ENCODE data around the gene FBXL14.
"Not testable (repeated sequence)": the region's sequence is repeated elsewhere in the genome, so short reads cannot be mapped to it uniquely, and the experiment has no call there.

The FBXL14 gene

DNA sequence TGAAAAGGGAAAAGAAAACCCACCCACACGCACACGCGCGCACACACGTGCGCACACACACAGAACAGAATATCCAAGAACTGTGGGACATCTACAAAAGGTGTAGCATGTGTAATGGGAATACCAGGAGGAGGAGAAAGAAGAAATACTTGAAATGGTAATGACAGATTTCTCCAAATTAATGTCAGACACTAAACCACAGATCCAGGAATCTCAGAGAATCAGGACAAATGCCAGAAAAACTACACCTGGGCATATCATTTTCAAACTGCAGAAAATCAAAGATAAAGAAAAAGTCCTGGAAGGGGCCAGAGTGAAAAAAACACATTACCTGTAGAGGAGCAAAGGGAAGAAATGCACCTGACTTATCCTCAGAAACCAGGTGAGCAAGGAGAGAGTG is 26.5 kb downstream of the FBXL14 start:
- DNase-seq = no peak

DNA sequence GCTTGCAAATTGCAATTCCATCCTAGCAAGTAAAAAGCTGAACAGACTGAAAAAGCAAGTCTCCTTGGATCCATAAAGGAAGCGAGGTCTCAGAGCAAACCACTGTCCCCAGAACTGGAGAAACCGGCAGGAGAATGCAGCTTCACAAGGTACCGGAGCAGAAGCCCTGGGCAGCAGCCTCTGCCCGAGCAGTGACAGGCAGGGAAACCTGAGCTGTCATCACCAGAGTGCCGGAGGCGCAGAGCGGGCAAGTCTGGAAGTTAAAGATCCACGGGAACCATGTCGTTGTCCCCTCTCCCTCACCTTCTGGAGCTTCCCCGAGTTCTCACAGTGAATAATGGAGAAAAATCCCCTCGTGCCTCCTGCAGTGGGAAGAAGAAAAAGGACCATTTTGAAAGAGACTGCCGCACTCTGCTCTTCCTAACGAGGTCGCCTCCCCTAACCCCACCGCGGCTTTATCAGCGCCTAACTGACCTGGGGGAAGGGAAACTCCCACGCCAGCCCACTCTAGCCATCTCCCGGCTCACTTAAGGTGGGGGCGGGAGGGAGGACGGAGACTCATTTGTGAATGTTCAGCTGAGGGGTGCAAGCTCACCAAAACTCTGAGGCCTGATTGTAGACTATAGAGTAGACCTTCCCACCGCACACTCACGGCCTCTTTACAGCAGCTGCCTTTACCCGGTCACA is 27.8 kb downstream of the FBXL14 start:
- DNase-seq = no peak

DNA sequence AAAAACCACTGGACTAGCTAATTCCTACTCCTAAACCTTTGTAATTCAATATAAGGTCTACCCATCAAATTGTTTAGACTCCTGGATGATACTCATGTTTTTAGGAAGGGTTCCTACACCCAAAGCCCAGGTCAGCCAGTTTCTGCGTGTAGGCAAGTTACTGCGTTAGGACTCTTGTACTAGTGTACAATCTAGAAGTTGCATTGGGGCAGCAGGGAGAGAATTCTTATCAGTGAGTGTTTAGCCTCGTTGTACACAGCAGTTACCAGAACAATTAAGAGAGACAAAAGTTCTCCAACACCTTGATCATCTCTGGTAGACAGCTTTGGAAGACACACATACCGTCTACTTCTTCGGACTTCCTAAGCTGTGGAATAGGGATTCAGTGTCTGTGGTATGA is 29.2 kb downstream of the FBXL14 start:
- no peak for DNase-seq

DNA sequence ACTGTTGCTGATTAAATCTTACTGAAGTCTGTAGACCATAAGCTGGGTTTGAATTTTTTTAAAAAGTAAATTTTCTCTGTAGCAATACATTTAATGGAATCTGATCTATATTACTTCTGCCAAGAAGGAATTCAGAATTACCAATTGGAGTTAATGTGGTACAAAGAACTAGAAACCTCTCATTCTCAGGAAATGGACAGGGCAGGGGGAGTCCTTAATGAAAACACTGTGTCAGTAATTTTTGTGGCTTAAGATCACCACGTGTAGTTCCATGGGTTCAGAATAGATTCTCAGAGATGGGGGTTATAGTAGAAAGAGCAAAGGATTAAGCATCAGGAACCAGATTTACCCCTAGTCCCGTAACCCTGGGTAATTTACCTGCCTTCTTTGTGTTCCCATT is 30.3 kb downstream of the FBXL14 start:
- DNase-seq = no peak

DNA sequence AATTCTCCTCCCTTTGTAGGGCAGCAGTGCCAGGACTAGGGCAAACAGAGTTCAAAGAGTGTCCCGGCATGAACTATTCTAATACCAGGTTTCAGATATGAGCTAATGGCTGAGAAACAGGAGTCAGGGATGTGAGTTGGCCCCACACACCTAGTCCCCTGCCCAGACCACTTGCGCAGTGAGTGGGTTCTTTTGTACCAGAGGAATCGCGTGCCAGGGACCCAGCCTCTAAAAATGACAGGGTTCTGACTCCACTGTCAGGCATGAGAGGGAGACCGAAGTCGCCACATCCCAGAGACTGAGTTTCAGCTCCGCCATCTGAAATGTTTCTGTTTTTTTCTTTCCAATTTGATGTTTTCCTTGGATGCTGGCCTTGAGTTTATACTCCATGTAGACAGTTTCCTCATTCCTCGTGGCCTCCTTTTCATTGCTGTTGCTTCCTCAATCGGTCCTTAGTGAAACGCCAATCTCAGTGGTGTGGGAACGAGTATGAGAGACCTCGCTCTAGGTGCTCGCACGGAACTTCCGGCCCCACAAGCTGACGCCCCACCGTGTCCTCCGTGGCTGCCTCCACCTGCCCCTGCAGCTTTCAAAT is 31.5 kb downstream of the FBXL14 start:
- no peak for DNase-seq

DNA sequence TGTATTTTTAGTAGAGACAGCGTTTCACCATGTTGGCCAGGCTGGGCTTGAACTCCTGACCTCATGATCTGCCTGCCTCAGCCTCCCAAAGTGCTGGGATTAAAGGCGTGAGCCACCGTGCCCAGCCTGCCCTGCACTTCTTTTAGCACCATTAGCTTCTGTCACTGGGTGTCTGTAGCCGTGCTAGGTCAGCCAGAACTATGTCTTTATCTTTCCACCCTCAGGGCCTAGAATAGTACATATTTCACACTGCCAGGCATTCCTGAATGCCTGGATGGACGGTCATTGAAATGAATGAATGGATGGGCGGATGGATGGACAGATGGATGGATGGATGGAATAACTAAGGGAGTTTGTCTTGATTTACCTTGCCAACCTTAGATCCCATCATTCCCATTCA is 33.7 kb downstream of the FBXL14 start:
- no peak for DNase-seq

DNA sequence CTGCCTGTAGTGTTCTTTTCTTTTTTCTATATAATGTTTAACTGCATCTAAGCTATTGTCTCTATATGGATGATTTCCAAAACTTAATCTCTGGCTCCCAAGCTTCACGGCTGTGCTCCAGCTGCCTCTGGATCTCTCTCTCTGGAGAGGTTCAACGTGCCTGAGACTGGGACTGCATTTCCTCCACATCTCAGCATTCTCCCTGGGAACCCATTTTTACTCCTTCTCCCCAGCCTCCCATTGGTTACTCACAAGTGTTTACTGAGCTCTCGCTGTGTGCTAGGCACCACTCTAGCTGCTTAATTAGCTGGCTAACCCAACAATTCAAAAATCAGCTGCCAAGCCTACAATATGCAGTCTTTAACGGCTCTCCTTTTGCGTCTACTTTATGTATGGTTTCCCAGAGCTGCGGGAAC is 34.7 kb downstream of the FBXL14 start:
- DNase-seq = no peak

DNA sequence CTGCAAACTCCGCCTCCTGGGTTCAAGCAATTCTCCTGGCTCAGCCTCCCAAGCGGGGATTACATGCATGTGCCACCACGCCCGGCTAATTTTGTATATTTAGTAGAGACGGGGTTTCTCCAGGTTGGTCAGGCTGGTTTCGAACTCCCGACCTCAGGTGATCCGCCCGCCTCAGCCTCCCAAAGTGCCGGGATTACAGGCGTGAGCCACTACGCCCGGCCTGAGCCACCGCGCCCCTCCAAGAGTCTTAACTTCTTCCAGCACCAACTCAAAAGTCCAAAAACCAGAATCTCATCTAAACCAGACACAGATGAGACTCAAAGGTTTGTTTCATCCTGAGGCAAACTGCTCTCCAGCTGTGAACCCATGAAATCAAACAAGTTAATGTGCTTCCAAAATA is 36.3 kb downstream of the FBXL14 start:
- DNase-seq = not testable (repeated sequence)

DNA sequence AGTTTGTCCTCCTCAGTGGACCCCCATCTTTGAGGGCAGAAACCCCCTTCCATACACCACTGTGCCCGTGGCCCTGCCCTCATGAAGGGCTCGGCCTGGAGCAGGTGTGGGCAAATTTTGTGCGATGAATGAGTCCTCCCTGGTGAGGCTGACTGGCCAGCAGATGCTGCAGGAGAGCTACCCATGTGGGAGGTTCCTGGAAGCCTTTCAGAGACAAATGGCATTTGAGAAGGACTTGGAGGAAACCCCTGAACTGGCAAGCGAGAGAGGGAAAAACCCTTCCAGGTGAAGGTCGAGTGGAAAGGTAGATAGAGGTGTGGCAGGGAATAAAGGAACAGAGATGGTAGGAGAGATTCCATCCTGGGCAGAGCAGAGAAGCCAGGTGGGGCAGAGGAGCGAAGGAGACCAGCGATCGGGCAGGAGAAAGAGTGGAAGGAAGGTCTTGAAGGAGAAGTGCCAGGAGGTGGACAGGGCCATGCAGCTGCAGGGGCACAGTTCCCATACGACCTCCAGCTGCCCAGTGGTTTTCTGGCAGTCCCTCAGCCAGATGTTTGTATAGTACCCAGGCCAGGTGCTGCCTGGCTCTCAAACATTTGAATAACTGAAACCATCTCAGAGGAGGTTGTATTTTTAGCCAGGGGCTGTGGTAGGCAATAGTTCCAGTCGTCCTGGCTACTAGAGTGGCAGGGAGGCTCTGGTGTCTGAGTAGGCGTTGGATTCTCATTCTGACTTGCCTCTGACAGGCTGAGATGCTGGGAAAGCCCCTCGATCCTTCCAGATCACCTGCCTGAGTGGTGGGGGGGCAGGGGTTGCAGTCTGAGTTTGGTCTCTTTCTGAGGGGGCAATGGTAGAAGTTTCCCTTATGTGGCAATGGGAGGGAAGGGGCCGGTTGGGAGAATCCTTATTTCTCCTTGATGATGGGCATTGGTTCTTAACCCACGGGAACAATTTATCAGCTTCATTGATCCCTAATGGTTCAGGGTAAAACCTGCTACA is 40.1 kb downstream of the FBXL14 start:
- DNase-seq = no peak

DNA sequence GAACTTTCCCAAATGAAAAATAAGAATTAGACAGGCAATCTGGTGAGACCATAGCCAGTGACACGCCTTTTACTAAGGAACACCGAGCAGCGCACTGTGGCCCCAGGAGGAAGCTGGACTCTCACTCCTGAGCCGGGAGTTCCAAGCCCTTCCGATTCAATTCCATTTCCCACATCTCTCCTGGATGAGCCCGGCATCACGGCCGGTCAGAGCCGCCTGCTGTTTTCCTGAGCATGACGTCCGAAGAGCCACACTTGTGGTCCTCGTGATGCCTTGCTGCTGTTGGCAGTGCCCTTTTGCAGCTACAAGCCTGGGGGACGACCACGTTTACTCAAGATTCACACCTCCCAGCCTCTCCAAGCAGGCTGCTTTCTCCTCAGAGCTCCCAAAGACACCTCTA is 40.8 kb downstream of the FBXL14 start:
- no peak for DNase-seq

DNA sequence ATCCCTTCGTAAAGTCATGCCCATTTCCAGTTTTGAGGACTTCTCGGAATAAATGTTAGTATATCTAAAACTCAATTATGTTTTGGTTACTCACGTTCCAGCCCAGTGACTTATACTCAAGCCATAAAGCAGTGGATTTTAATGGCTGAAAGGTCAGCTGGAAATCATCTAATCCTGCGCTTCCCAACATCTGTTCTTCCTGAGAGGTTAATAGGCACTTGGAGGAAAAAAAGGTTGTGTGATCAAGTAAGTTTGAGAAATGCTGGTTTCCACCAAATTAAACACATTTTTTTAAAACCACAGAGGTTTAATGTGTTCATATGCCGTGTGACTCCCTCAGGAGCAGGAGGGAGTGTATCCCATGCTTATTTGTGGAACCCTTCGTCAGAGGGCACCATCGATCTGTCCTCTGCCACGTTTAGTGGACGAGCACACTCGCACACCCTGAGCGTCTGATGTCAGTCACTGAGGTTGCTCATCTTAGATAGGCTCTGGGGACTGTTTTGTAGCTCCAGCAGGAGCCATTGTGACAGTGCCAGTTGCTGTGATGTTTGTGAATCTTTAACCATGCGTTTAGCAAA is 41.4 kb downstream of the FBXL14 start:
- no peak for DNase-seq

DNA sequence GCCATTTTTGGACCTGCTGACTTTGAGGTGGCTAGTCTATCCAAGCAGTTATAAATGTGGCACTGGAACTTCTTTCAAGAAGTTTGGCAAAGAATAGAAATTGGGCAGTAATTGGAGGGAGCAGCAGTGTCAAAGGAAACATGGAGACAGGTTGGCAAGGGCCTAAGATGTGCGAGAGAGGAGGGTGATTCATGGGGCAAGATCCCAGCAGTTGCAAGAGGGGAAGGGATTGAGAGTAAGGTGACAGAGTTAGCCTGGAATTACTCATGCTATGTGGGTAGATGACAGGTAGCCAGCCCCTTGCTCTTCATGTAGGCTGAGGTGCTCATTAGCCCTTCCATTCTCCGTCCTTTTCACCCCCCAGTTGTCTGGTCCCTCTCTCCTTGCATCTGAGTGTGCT is 42.2 kb downstream of the FBXL14 start:
- no peak for DNase-seq

DNA sequence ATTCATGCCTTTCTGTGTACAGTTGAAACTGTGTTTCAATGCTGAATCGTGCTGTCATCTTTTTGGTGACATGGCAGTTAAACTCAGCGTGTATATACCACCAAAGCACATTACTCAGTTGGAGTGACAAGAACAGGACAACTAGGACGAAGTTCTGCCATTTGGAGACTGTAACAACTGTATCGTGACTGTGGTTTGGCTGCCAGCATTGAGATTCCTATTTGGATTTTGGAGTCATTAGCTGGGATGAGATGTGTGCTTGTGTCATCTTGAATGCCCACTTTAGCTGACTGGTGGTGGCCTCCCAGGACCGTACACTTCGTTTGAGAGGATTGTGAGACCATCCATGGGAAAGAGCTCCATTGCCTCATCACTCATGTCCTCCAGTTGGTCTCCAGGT is 42.9 kb downstream of the FBXL14 start:
- DNase-seq = no peak

DNA sequence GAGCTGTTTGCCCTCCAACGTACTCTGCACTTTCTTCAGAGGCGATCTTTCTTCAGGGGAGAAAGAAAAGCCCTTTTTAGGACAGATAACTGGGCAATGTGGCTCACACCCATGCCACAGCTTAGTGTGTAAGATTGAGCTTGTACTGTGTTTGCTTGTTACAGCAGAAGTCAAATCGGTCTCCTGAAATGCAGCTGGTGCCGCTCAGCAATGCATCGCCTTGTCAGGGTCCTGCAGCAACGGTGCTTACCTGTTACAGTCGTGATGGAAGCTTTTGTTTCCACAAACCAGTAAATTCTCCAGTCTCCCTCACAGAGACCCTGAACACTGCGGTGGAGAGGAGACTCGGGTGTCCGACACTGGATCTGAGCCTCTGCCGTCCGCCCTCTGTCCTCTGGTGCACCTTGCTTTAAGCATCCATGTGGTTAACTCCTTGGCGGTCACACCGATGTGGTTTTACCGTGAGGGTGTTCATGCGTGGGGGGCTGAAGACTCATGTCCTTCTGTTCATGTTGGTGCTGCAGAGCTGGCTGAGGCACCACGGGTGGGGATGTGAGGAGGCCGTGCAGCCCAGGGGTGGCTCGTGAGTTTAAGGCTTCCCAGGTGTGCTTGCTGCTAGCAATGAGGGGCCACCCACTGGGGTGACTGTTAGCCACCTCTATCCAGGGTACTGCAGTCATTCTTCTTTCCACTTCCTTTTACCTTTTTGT is 47.3 kb downstream of the FBXL14 start:
- DNase-seq = no peak

DNA sequence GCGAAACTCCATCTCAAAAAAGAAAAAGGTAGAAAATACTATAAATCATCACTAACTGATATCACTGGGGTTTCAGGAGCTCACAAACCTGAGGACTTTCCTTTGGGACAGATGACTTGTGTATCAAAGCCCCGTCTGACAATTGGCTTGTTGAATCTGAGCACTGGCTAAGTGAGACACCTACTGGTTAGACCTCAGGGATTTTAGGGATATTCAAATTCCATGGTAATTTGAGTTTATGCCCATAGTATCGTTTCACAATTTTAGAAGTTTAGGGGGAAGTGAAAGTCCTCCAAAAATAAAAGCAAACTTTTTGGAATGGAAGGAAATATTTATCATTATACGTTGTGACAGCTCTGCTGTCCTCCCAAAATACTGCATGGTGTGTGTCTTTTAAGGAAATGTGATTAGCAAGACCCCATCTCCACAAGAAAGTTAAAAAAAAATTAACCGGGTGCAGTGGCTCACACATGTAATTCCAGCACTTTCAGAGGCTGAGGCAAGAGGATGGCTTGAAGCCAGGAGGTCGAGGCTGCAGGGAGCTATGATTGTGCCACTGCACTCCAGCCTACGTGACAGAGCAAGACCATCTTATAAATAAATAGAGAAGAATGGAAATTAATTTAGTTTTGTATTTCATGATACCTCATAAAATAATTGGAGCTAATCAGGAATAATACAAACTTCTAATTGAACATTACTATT is 49.2 kb downstream of the FBXL14 start:
- DNase-seq = no peak

DNA sequence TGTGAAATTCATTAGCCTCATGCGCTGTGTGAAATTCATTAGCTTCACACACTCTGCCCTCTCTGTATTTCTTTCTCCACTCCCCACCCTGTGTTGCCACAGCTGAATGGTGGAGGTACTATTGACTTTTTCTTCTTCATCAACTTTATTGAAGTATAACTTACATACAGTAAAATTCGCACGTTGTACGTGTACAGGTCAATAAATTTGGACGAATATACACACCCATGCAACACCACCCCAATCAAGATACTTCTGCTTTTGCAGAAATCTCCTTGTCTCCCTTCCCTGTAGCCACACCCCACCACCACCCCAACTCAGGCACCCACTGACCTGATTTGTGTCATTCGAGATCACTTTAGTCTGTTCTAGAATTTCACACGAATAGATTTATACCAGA is 51.8 kb downstream of the FBXL14 start:
- DNase-seq = no peak

DNA sequence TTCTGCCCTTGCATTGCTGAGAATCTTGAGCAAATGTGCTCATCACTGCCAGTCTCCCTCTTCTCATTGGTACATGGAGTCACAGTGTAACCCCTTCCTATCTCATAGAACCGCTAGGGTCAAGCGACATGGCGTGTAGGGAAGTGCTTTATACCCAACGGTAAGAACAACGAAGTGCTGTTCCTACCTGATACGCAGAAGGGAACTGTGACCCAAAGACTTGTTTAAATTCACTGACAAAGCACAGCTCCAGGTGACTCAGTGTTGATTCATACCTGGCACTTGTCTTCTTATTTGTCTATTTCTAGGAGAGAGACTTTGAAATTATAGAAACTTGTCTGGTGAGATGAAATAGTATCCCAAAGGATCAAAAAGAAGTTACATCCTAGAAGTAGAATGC is 53.7 kb downstream of the FBXL14 start:
- no peak for DNase-seq

DNA sequence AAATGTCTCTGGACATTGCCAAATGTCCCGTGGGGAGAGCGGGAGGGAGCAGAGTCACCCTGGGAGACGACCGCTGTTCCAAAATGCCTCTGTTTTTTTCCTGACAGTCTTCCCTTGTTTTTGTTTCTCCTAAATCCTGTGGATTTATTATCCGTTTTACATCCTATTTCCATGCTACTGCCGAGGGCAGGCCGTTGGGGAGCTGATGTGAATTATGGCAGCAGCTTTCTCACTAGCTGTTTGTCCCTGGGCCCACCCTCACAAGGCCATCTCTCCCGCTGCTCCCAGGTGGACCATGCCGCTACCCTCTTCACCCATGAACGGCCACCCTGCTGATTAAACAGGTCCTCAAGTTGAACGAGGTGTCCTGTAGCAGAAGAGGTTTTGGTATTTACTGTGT is 55.2 kb downstream of the FBXL14 start:
- no peak for DNase-seq

DNA sequence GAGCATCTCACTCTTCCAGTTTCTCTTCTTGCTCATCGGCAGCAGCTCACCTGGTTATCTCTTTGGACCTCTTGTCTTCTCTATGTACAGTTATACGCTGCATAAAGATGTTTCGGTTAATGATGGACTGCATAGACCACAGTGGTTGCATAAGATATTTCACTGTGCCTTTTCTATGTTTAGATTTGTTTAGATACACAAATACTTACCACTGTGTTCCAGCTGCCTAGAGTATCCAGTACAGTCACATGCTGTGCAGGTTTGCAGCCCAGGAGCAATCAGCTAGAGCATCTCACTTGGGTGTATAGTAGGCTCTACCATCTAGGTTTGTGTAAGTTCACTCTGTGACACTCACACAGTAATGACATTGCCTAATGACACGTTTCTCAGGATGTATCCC is 57.6 kb downstream of the FBXL14 start:
- no peak for DNase-seq

DNA sequence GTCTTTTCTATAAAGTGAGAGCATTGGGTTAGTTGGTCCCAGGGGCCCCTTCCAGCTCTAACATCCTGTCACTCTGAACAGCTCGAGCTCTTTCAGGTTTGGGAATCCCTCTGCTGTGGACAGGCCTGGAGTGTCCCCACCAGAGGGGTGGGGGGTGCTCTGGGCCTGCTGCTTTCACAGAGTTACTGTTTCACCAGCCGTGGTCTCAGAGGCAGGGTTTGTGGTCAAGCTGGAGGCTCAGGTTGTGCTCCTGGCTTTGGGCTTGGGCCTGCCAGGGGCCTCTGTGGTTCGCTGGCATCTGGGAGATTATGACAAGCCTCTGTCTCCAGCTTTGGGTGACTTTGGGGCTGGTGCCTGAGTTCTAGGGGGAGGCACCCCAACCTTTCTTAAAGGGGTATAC is 59.6 kb downstream of the FBXL14 start:
- no peak for DNase-seq

DNA sequence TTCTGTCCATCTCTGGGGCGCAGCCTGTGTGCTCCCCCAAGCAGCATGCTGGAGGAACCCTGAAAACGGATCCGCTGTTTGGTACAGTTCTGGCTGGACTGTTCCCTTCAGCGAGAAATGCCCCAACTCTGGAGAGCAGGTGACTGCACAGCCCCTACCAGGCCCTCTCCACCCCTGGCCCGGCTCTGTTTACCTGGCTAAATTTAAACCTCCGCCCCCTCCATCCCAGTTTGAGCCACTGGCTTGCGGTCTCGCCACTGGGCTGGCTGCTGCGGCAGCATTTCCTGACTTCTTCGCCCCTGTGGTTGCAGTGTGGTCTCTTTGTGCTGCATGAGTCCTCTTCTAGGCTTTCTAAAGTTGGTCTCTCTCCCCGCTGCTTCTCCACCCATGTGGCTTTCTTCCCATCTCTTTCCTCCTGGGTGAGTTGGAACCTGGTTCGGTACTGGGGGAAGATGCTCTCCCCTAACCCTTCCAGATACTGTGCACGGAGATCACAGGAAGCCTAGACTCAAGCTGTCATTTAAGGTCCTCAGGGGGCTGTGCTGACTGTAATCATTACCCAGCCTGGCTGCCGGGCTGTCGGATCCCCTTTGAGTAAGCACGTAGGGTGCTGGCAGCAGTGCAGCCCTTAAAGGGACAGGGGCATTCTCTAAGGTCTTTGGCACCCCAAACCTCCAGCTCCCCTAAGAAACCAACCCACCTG is 60.6 kb downstream of the FBXL14 start:
- no peak for DNase-seq

DNA sequence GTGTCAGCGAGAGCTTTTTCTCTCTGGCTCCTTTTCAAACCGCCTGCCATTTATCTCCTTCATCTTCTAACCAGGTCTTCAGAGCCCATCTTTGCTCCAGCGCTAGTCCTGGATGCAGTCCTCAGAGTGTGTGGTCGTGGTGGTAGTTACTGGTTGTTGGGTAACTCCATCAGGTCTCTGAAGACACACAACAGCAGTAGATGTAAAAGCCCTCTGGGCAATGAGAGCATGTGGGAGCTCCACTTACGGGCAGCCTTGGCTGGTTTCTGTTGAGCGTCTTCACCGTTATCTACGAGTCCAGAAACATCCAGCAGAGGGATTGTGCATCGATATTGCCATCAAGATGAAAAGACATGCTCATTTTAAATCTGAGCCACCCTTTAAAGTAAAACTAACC is 61.2 kb downstream of the FBXL14 start:
- no peak for DNase-seq

Data from GOT3 (cell line).